ENCODE results near the gene GPR33.
"Not testable (repeated sequence)": the region's sequence is repeated elsewhere in the genome, so short reads cannot be mapped to it uniquely, and the experiment has no call there.

- TF ChIP-seq POLR2A (IDR thresholded peaks at IDR 0.05; ENCODE audit: low read depth, low read length); POLR2AphosphoS5 (IDR thresholded peaks at IDR 0.05; ENCODE audit: low read depth, low read length); TAF1 (IDR thresholded peaks at IDR 0.05; ENCODE audit: borderline replicate concordance, low read depth, low read length): not testable (repeated sequence)
Observed at GRCh38 chr14:31437045-31437691, 50.7 kb downstream of the GPR33 start.

Data from GM12892 (cell line).